HepG2 (cell line): ENCODE measurements around the gene ARHGEF3.

ENCODE experiments used
- MED8 ChIP-seq: sonication (generic); formaldehyde crosslinking; IDR thresholded peaks from 2 replicates; pipeline ENCODE4 v1.8.1; 2023; ENCODE audit warnings: mild to moderate bottlenecking, missing genetic modification reagents; ENCODE audit not compliant: insufficient replicate concordance
- ZNF282 ChIP-seq: fragments of 450-650 bp; IDR thresholded peaks from 2 replicates; pipeline ENCODE4 v1.6.1; 2018; ENCODE audit not compliant: partially characterized antibody

- TF ChIP-seq MED8, result no peak
- no peak for TF ChIP-seq ZNF282
Observed at GRCh38 chr3:56702490-56703315, 99.0 kb downstream of the ARHGEF3 start.
